Stomach smooth muscle (tissue), 2 donors: ENCODE results near the gene IGLL1.

Experiments
- H3K27ac ChIP-seq: one replicate; pipeline ENCODE4 v1.7.0; 2013; ENCODE audit warnings: mild to moderate bottlenecking, low read length, inconsistent platforms
- H3K27me3 ChIP-seq, 2 donors: one replicate each; pipeline ENCODE4 v1.7.0; 2013; ENCODE audit warnings: low read length in 2 of 2; ENCODE audit not compliant: insufficient read depth in 2 of 2, control insufficient read depth in 1 of 2
- H3K36me3 ChIP-seq, 2 donors: one replicate each; pipeline ENCODE4 v1.7.0; 2013; ENCODE audit warnings: low read length in 2 of 2; ENCODE audit not compliant: control insufficient read depth in 2 of 2, insufficient read depth in 2 of 2
- H3K4me1 ChIP-seq: one replicate; pipeline ENCODE4 v1.7.0; 2013; ENCODE audit warnings: low read length; ENCODE audit not compliant: control insufficient read depth, insufficient read depth
- H3K4me3 ChIP-seq, 2 donors: one replicate each; pipeline ENCODE4 v1.7.0; 2013; ENCODE audit warnings: low read length in 2 of 2
- H3K9ac ChIP-seq, 2 donors: one replicate each; pipeline ENCODE4 v1.7.0; 2013; ENCODE audit warnings: low read length in 2 of 2, mild to moderate bottlenecking in 1 of 2
- H3K9me3 ChIP-seq, 2 donors: one replicate each; pipeline ENCODE4 v1.7.0; 2013; ENCODE audit warnings: low read length in 2 of 2; ENCODE audit not compliant: control insufficient read depth in 2 of 2
- donor health status: healthy.
- donor health status: Pancreatic carcinoma.

Gene IGLL1

DNA sequence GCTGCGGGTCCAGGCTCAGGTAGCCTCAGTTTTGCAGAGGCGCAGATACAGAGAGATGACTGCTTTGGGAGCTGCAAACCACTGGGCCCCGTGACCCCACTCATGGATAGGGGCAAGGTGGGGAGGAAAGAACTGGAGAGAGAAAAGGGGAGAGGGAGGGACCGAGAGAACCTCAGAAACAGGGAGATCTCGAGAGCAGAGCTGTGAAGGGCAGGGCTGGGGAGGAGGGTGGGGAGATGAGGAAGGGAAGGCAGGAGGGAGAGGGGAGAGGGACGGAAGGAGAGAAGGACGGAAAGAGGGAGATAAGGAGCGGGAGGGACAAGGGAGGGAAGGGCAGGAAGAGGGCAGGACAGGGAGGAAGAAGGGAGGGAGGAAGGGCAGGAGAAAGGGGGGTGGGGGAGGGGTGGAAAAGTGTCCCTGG lies 46.3 kb downstream of the IGLL1 start:
- Histone ChIP-seq H3K27me3 (no peaks in the 10 kb centered on the region), H3K9ac (no peak overlapping the region), H3K4me3 (no peak overlapping the region), H3K4me1 (peaks cover 2% of the 10 kb centered on the region), H3K36me3 (no peaks in the 10 kb centered on the region), H3K9me3 (no peaks in the 10 kb centered on the region), H3K27ac (no peak overlapping the region)

DNA sequence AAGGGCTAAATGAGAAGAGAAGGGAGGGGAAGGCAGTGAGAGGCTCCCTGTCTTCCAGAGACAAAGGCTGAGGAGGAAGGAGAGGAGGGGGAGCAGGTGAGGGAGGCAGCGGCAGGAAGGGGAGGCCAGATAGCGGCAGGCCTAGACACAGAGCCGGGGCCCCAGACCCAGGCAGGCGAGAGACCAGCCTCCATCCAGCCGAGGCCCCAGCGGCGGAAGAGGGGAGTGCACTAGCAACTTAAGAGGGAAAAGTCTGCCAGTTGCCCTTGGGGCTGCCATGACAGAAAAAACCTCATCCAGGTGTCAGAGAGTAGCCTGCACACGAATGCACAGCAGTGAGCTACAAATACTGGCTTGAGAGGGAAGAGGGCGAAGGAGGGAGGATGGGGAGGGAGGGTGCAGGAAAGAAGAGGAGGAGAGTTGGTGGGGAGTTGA lies 46.7 kb downstream of the IGLL1 start:
- Histone ChIP-seq H3K4me3 (no peak overlapping the region), H3K27me3 (no peaks in the 10 kb centered on the region), H3K4me1 (peaks cover 2% of the 10 kb centered on the region), H3K27ac (no peak overlapping the region), H3K9me3 (no peaks in the 10 kb centered on the region), H3K9ac (no peak overlapping the region), H3K36me3 (no peaks in the 10 kb centered on the region)

- Histone ChIP-seq H3K9ac (no peak overlapping the region), H3K4me1 (peaks cover 2% of the 10 kb centered on the region), H3K27ac (no peak overlapping the region), H3K4me3 (no peak overlapping the region), H3K36me3 (no peaks in the 10 kb centered on the region), H3K9me3 (no peaks in the 10 kb centered on the region), H3K27me3 (no peaks in the 10 kb centered on the region)
Measured at GRCh38 chr22:23532731-23533130, 47.4 kb downstream of the IGLL1 start.

- Histone ChIP-seq H3K27me3 (no peaks in the 10 kb centered on the region), H3K9ac (no peak overlapping the region), H3K4me1 (peaks cover 6% of the 10 kb centered on the region), H3K27ac (no peak overlapping the region), H3K4me3 (no peak overlapping the region), H3K36me3 (no peaks in the 10 kb centered on the region), H3K9me3 (no peaks in the 10 kb centered on the region)
Measured at GRCh38 chr22:23531966-23532705, 48.0 kb downstream of the IGLL1 start.

GRCh38 chr22:23531283-23531956 lies 48.7 kb downstream of the IGLL1 start:
- no peak overlapping the region for H3K4me3 ChIP-seq
- H3K27me3 ChIP-seq: no peaks in the 10 kb centered on the region
- no peak overlapping the region for H3K27ac ChIP-seq

DNA sequence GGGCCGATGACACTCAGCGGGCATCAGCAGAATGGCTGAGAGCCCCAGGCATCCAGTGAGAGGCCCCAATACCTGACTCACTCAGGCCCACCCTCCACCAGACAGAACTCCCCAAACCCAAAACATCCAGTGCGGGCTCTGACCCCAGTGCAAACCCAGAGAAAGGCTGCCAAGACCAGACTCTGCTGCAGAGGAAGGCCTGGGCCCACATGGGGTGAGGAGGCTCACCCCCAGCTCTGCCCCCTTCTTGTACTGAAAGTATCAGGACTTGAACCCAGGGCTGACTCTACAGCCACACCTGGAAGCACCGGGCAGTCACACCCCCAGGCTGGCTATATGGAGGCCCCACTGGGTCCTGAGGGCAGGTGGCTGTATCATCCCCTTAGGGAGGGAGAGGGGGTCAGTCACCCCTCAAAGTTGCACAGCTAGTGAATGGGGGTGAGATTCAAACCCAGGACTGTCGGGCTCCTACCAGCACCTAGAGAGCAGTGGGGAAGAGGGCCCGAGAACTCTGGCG lies 49.3 kb downstream of the IGLL1 start:
- Histone ChIP-seq H3K27ac (no peak overlapping the region), H3K9me3 (no peaks in the 10 kb centered on the region), H3K4me3 (no peak overlapping the region), H3K27me3 (no peaks in the 10 kb centered on the region), H3K9ac (no peak overlapping the region), H3K36me3 (no peaks in the 10 kb centered on the region), H3K4me1 (peaks cover 15% of the 10 kb centered on the region)

More at GRCh38 chr22:23531283-23531956, 48.7 kb downstream of the IGLL1 start:
- Histone ChIP-seq H3K4me1 (peaks cover 13% of the 10 kb centered on the region), H3K36me3 (no peaks in the 10 kb centered on the region), H3K9me3 (no peaks in the 10 kb centered on the region), H3K9ac (no peak overlapping the region)

GRCh38 chr22:23530106-23530505 lies 50.0 kb downstream of the IGLL1 start:
- H3K9me3 ChIP-seq: no peaks in the 10 kb centered on the region
- H3K9ac ChIP-seq: no peak overlapping the region
- H3K4me3 ChIP-seq: no peak overlapping the region
- H3K27ac ChIP-seq: no peak overlapping the region
- H3K4me1 ChIP-seq: peaks cover 15% of the 10 kb centered on the region
- no peaks in the 10 kb centered on the region for H3K27me3 ChIP-seq
- no peaks in the 10 kb centered on the region for H3K36me3 ChIP-seq

GRCh38 chr22:23529166-23530103 lies 50.7 kb downstream of the IGLL1 start:
- H3K27me3 ChIP-seq: no peaks in the 10 kb centered on the region
- peaks cover 15% of the 10 kb centered on the region for H3K4me1 ChIP-seq
- no peak overlapping the region for H3K27ac ChIP-seq
- no peaks in the 10 kb centered on the region for H3K9me3 ChIP-seq
- no peak overlapping the region for H3K4me3 ChIP-seq
- no peaks in the 10 kb centered on the region for H3K36me3 ChIP-seq
- H3K9ac ChIP-seq: no peak overlapping the region

- no peak overlapping the region for H3K27ac ChIP-seq
- no peak overlapping the region for H3K9ac ChIP-seq
- no peaks in the 10 kb centered on the region for H3K36me3 ChIP-seq
- H3K9me3 ChIP-seq: no peaks in the 10 kb centered on the region
- H3K4me1 ChIP-seq: peaks cover 23% of the 10 kb centered on the region
- no peaks in the 10 kb centered on the region for H3K27me3 ChIP-seq
- no peak overlapping the region for H3K4me3 ChIP-seq
Measured at GRCh38 chr22:23527971-23528740, 51.9 kb downstream of the IGLL1 start.
